ENCODE measurements around the gene MGME1.

MGME1 gene

DNA sequence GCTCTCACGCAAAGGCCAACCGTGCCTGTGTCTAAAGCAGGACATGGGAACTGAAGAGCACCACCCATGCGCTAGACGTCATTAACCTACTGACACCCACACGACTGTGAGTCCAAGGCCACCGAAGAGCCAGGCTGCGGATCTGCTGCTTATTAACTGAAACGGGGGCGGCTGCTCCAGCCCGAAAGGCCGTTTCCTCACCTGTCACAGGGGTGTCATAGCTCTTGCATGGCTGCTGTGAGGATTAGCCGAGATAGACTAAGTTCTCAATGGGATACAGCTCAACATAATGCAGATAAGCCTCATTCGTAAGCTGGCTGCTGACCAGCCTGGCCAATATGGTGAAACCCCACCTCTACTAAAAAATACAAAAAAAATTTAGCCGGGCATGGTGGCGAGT is 62.2 kb downstream of the MGME1 start:
- H3F3A ChIP-seq (ENCODE audit: low read depth): no peaks in the 10 kb centered on the region
- TF ChIP-seq, protein P1, sequence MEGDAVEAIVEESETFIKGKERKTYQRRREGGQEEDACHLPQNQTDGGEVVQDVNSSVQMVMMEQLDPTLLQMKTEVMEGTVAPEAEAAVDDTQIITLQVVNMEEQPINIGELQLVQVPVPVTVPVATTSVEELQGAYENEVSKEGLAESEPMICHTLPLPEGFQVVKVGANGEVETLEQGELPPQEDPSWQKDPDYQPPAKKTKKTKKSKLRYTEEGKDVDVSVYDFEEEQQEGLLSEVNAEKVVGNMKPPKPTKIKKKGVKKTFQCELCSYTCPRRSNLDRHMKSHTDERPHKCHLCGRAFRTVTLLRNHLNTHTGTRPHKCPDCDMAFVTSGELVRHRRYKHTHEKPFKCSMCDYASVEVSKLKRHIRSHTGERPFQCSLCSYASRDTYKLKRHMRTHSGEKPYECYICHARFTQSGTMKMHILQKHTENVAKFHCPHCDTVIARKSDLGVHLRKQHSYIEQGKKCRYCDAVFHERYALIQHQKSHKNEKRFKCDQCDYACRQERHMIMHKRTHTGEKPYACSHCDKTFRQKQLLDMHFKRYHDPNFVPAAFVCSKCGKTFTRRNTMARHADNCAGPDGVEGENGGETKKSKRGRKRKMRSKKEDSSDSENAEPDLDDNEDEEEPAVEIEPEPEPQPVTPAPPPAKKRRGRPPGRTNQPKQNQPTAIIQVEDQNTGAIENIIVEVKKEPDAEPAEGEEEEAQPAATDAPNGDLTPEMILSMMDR (conservative IDR thresholded peaks at IDR 0.05; ENCODE audit: low read length): no peak
- no peak for TF ChIP-seq EZH2phosphoT487 (IDR thresholded peaks at IDR 0.05; ENCODE audit: borderline replicate concordance)
- no peaks in the 10 kb centered on the region for H3K9me2 ChIP-seq (replicated peaks; ENCODE audit: low read depth, low read length)
- no peaks in the 10 kb centered on the region for H3K4me1 ChIP-seq (ENCODE audit: insufficient read depth, low read length, poor library complexity, severe bottlenecking)
- H3K27me3 ChIP-seq (ENCODE audit: insufficient read depth, low read length, poor library complexity, severe bottlenecking): no peaks in the 10 kb centered on the region
- H3K9me3 ChIP-seq (ENCODE audit: insufficient read depth, low read depth, low read length): no peaks in the 10 kb centered on the region
- no peak overlapping the region for H3K4me3 ChIP-seq (ENCODE audit: low read length, poor library complexity, severe bottlenecking)
- no peaks in the 10 kb centered on the region for H3K36me3 ChIP-seq (ENCODE audit: insufficient read depth, low read length)
- H3K9ac ChIP-seq (ENCODE audit: low read depth, low read length, poor library complexity, severe bottlenecking): no peak overlapping the region
- H4K20me1 ChIP-seq (ENCODE audit: insufficient read depth, low read length, poor library complexity, severe bottlenecking): no peaks in the 10 kb centered on the region
- no peak overlapping the region for H2AFZ ChIP-seq (ENCODE audit: low read length)
- no peaks in the 10 kb centered on the region for H3K79me2 ChIP-seq (ENCODE audit: insufficient read depth, low read length)
- no peak overlapping the region for H3K4me2 ChIP-seq (ENCODE audit: low read depth, low read length, poor library complexity, severe bottlenecking)

DNA sequence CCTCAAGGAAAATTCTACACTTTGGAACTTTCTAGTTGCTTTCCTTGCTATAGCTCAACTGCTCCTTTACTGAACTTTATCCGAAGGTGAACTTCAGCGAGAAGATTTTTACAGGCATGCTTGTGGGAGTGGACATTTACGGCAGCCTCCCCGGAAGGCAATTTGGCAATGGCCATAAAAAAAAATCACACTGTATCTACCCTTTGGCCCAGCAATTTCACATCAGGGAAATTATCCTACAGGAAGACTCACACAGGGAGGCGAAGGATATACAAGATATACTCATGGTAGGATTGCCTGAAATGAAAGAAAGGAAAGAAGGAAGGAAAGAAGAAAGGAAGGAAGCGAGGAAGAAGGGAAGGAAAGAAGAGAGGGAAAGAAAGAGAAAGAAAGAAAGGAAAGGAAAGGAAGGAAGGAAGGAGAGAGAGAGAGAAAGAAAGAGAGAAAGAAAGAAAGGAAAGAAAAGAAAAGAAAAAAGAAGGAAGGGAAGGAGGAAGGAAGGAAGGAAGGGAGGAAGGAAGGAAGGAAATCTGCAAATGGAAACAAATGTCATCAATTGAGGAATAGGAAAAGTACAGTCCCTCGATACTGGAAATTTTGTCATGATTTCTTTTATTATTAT is 63.2 kb downstream of the MGME1 start:
- no peaks in the 10 kb centered on the region for H3F3A ChIP-seq (ENCODE audit: low read depth)
- no peaks in the 10 kb centered on the region for H3K9me3 ChIP-seq (ENCODE audit: insufficient read depth, low read depth, low read length)
- H3K4me1 ChIP-seq (ENCODE audit: insufficient read depth, low read length, poor library complexity, severe bottlenecking): no peaks in the 10 kb centered on the region
- H3K9me2 ChIP-seq (replicated peaks; ENCODE audit: low read depth, low read length): no peaks in the 10 kb centered on the region
- TF ChIP-seq EZH2phosphoT487 (IDR thresholded peaks at IDR 0.05; ENCODE audit: borderline replicate concordance): no peak
- TF ChIP-seq, protein P1 (conservative IDR thresholded peaks at IDR 0.05; ENCODE audit: low read length): no peak
- no peak overlapping the region for H3K4me2 ChIP-seq (ENCODE audit: low read depth, low read length, poor library complexity, severe bottlenecking)
- H2AFZ ChIP-seq (ENCODE audit: low read length): no peak overlapping the region
- H3K36me3 ChIP-seq (ENCODE audit: insufficient read depth, low read length): no peaks in the 10 kb centered on the region
- no peak overlapping the region for H3K4me3 ChIP-seq (ENCODE audit: low read length, poor library complexity, severe bottlenecking)
- no peaks in the 10 kb centered on the region for H4K20me1 ChIP-seq (ENCODE audit: insufficient read depth, low read length, poor library complexity, severe bottlenecking)
- H3K79me2 ChIP-seq (ENCODE audit: insufficient read depth, low read length): no peaks in the 10 kb centered on the region
- no peaks in the 10 kb centered on the region for H3K27me3 ChIP-seq (ENCODE audit: insufficient read depth, low read length, poor library complexity, severe bottlenecking)
- H3K9ac ChIP-seq (ENCODE audit: low read depth, low read length, poor library complexity, severe bottlenecking): no peak overlapping the region

DNA sequence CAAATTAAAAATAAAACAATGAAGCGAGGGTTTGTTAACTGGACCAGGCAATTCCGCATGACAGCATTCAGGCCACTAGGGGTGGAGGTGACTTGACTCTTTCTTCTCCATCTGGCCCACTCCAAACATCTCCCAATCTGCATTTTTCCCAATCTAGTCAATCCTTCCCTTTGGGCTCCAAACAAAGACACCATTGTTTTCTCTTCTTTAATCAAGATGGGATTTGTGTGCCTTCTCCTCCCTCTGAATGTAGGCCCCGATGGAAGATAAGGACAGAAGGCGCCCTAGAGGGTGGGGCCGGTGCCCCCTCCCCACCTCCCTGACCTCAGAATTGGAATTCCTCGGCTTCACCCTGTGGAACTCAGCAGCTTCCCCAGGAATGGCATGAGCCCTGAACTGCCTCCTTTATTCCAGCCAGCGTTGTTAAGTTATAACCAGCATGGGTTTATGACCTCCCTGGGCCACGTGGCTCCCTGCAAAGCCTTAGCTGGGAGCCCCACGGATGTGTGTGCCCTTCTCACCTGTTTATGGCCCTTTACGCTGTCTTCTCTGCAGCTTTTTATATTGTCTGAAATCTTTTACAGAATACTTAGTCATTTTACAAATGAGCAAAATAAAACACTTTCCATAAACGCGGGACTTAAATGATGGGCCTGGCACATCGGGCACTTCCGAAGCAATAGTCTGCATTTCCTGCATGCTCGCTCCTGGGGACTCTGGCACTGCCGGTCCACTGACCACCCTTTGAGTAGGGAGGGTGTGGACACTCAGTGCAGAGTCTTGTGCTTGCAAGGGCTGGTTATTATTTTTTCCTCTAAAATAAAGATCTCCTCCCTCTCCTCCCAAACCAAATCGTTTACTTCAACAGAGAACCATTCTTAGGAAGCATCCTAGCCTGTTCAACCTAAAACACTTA is 64.4 kb downstream of the MGME1 start:
- Histone ChIP-seq H3K9ac (ENCODE audit: low read depth, low read length, poor library complexity, severe bottlenecking) (no peak overlapping the region), H3K79me2 (ENCODE audit: insufficient read depth, low read length) (no peaks in the 10 kb centered on the region), H3K4me2 (ENCODE audit: low read depth, low read length, poor library complexity, severe bottlenecking) (no peak overlapping the region), H3K9me2 (replicated peaks; ENCODE audit: low read depth, low read length) (no peaks in the 10 kb centered on the region), H3K4me3 (ENCODE audit: low read length, poor library complexity, severe bottlenecking) (no peak overlapping the region), H3K27me3 (ENCODE audit: insufficient read depth, low read length, poor library complexity, severe bottlenecking) (no peaks in the 10 kb centered on the region), H3K9me3 (ENCODE audit: insufficient read depth, low read depth, low read length) (no peaks in the 10 kb centered on the region), H2AFZ (ENCODE audit: low read length) (no peak overlapping the region), H3K36me3 (ENCODE audit: insufficient read depth, low read length) (no peaks in the 10 kb centered on the region), H4K20me1 (ENCODE audit: insufficient read depth, low read length, poor library complexity, severe bottlenecking) (no peaks in the 10 kb centered on the region), H3K4me1 (ENCODE audit: insufficient read depth, low read length, poor library complexity, severe bottlenecking) (no peaks in the 10 kb centered on the region), H3F3A (ENCODE audit: low read depth) (no peaks in the 10 kb centered on the region)
- TF ChIP-seq, protein P1 (conservative IDR thresholded peaks at IDR 0.05; ENCODE audit: low read length): no peak
- no peak for TF ChIP-seq EZH2phosphoT487 (IDR thresholded peaks at IDR 0.05; ENCODE audit: borderline replicate concordance)

Measured in Loucy (cell line).